Stimulated activated naive B cell treated with anti-CD40 and anti-IgM and Interleukin-4, amounts not matched to agents 10 μg/mL and 1 μg/mL and 100 μg/mL, for 72 hours (primary cell): Measurements from ENCODE around the gene SLC35A5.
"Not testable (repeated sequence)": the region's sequence is repeated elsewhere in the genome, so short reads cannot be mapped to it uniquely, and the experiment has no call there.

Source experiments
- ATAC-seq, 2 donors: fragments of 150-1000 bp; cut with Tn5 transposase; replicated peaks; 2 replicates each; pipeline ENCODE4 v1.10.0; 2021; ENCODE audit warnings: moderate library complexity in 1 of 2
- DNase-seq: peaks from one replicate; pipeline ENCODE4 v3.0.0; 2021
- H3K27ac Mint-ChIP-seq: one replicate; pipeline ENCODE4 v1.8.0; 2022; ENCODE audit warnings: mild to moderate bottlenecking, mixed read lengths
- H3K27me3 Mint-ChIP-seq, 2 donors: one replicate each; pipeline ENCODE4 v1.8.0; 2022; ENCODE audit warnings: mixed read lengths in 2 of 2
- H3K36me3 Mint-ChIP-seq, 2 donors: one replicate each; pipeline ENCODE4 v1.8.0; 2022; ENCODE audit warnings: mixed read lengths in 2 of 2, mild to moderate bottlenecking in 1 of 2
- H3K4me1 Mint-ChIP-seq, 2 donors: one replicate each; pipeline ENCODE4 v1.8.0; 2022; ENCODE audit warnings: mixed read lengths in 2 of 2, mild to moderate bottlenecking in 1 of 2
- H3K4me3 Mint-ChIP-seq, 2 donors: one replicate each; pipeline ENCODE4 v1.8.0; 2022; ENCODE audit warnings: mild to moderate bottlenecking in 2 of 2, mixed read lengths in 2 of 2, moderate library complexity in 1 of 2
- H3K9me3 Mint-ChIP-seq, 2 donors: one replicate each; pipeline ENCODE4 v1.8.0; 2022; ENCODE audit warnings: mixed read lengths in 2 of 2, mild to moderate bottlenecking in 1 of 2

SLC35A5 gene

DNA sequence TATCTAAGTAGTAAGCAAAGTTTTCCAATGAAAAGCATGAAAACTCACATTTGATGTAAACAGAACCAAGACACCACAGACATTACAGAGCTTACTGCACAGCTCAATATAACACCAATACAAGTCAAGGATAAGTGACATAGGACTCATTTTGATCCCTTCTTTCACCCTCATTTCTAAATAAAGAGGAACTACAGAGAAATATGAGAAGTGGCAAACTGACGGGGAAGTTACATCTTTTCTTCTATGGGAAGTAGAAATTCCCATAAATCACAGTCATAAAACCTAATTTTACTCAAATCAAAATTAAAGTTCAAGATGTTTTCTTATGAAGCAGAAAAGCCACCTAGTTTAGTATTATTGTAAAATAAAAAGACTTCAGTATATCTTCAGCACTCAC lies 3.9 kb upstream of the SLC35A5 start:
- H3K27me3 Mint-ChIP-seq: no peaks in the 10 kb centered on the region
- H3K27ac Mint-ChIP-seq: no peak overlapping the region
- DNase-seq: no peak
- H3K4me3 Mint-ChIP-seq: peak overlapping the region in 1 of 2 donors; percentile 30
- H3K36me3 Mint-ChIP-seq: peaks cover 13 to 22% of the 10 kb centered on the region in 2 donors
- no peaks in the 10 kb centered on the region for H3K9me3 Mint-ChIP-seq
- ATAC-seq: no peak
- peaks cover 26 to 39% of the 10 kb centered on the region in 2 donors for H3K4me1 Mint-ChIP-seq

- H3K4me3 Mint-ChIP-seq: peak overlapping the region; percentile 90 to 96
- DNase-seq (no peak), ATAC-seq (no peak)
- peaks cover 18 to 30% of the 10 kb centered on the region in 2 donors for H3K36me3 Mint-ChIP-seq
- H3K4me1 Mint-ChIP-seq: peaks cover 24 to 35% of the 10 kb centered on the region in 2 donors
- no peaks in the 10 kb centered on the region for H3K27me3 Mint-ChIP-seq
- no peak overlapping the region for H3K27ac Mint-ChIP-seq
- H3K9me3 Mint-ChIP-seq: no peaks in the 10 kb centered on the region
Observed at GRCh38 chr3:112560307-112560706, 1.5 kb upstream of the SLC35A5 start.

DNA sequence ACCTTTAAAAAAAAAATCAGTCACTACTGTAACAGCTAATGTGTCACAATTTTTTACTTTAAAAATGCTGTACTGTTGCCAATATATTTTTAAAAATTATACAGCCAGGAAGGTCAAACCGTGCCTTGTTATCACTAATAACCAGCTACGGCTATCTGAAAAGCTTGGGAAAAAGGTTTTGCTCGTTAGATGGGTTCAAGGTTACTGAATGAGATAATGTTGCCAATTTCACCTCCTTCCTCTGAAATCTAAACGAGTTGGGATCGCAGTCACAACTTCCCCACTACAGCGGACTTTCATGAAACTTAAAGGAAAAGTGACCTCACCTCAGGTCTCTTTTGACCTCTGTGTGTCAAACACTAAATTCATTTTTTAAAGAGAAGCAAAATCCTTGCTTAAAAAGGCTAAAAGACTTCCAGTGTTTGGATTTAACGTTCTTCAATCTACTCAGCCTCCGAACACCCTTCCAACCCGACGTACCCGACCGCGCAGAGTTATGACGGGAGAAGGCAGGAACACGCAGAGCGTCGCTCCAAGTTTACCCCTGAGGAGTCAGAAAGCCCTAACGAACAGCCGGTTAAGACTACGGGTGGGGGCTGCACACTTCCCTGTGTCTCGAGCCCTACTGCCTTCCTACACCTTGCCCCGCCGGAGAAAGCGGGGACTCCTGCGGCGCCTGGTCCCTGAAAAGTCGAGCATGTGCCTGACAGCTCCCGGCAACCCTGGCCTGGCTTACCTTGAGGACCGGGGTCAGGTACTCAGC lies 943 bp upstream of the SLC35A5 start:
- no peaks in the 10 kb centered on the region for H3K9me3 Mint-ChIP-seq
- H3K27ac Mint-ChIP-seq: peak overlapping the region; percentile 97
- ATAC-seq (peak; percentile 47 to 54), DNase-seq (peak; percentile 66)
- H3K36me3 Mint-ChIP-seq: peaks cover 19 to 30% of the 10 kb centered on the region in 2 donors
- H3K4me3 Mint-ChIP-seq: peak overlapping the region; percentile 90 to 96
- H3K4me1 Mint-ChIP-seq: peaks cover 19 to 34% of the 10 kb centered on the region in 2 donors
- no peaks in the 10 kb centered on the region for H3K27me3 Mint-ChIP-seq

DNA sequence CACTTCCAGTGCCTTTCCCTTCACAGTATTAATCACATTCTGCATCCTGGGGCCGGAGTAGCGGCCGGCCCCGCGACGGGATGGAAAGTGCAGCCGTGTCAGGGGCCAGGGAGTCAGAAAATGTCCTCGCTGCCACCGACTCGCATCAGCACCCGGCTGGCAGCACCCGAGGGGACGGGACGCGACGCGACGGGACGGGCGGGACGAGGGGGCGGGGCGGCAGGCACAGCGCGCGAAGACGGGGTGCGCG lies 436 bp upstream of the SLC35A5 start:
- peak overlapping the region; percentile 97 for H3K27ac Mint-ChIP-seq
- DNase-seq (no peak), ATAC-seq (peak; percentile 59 to 63)
- H3K36me3 Mint-ChIP-seq: peaks cover 20 to 33% of the 10 kb centered on the region in 2 donors
- H3K27me3 Mint-ChIP-seq: no peaks in the 10 kb centered on the region
- peak overlapping the region; percentile 90 to 96 for H3K4me3 Mint-ChIP-seq
- peaks cover 18 to 32% of the 10 kb centered on the region in 2 donors for H3K4me1 Mint-ChIP-seq
- H3K9me3 Mint-ChIP-seq: no peaks in the 10 kb centered on the region

- H3K27ac Mint-ChIP-seq, H3K4me3 Mint-ChIP-seq, DNase-seq, ATAC-seq, H3K9me3 Mint-ChIP-seq, H3K27me3 Mint-ChIP-seq: not testable (repeated sequence)
- peaks cover 31 to 37% of the 10 kb centered on the region in 2 donors for H3K36me3 Mint-ChIP-seq
- peaks cover 19 to 40% of the 10 kb centered on the region in 2 donors for H3K4me1 Mint-ChIP-seq
Observed at GRCh38 chr3:112564247-112564939, 2.5 kb downstream of the SLC35A5 start.

GRCh38 chr3:112564940-112565305 lies 3.1 kb downstream of the SLC35A5 start:
- DNase-seq (no peak), ATAC-seq (no peak)
- peaks cover 31 to 34% of the 10 kb centered on the region in 2 donors for H3K36me3 Mint-ChIP-seq
- no peak overlapping the region for H3K4me3 Mint-ChIP-seq
- H3K27ac Mint-ChIP-seq: no peak overlapping the region
- peaks cover 15 to 34% of the 10 kb centered on the region in 2 donors for H3K4me1 Mint-ChIP-seq
- no peaks in the 10 kb centered on the region for H3K27me3 Mint-ChIP-seq
- H3K9me3 Mint-ChIP-seq: no peaks in the 10 kb centered on the region

- H3K4me3 Mint-ChIP-seq: no peak overlapping the region
- ATAC-seq (no peak), DNase-seq (no peak)
- H3K9me3 Mint-ChIP-seq: peaks cover 0 to 2% of the 10 kb centered on the region in 2 donors
- H3K4me1 Mint-ChIP-seq: peaks cover 17 to 37% of the 10 kb centered on the region in 2 donors
- no peaks in the 10 kb centered on the region for H3K27me3 Mint-ChIP-seq
- H3K36me3 Mint-ChIP-seq: peaks cover 45 to 57% of the 10 kb centered on the region in 2 donors
- H3K27ac Mint-ChIP-seq: no peak overlapping the region
Observed at GRCh38 chr3:112568642-112569041, 6.8 kb downstream of the SLC35A5 start.

GRCh38 chr3:112569265-112569664 lies 7.4 kb downstream of the SLC35A5 start:
- H3K4me3 Mint-ChIP-seq: no peak overlapping the region
- H3K27me3 Mint-ChIP-seq: no peaks in the 10 kb centered on the region
- H3K36me3 Mint-ChIP-seq: peaks cover 45 to 56% of the 10 kb centered on the region in 2 donors
- DNase-seq (no peak), ATAC-seq (no peak)
- H3K27ac Mint-ChIP-seq: no peak overlapping the region
- peaks cover 14 to 33% of the 10 kb centered on the region in 2 donors for H3K4me1 Mint-ChIP-seq
- H3K9me3 Mint-ChIP-seq: peaks cover 0 to 2% of the 10 kb centered on the region in 2 donors

- DNase-seq (no peak), ATAC-seq (no peak)
- peaks cover 31 to 35% of the 10 kb centered on the region in 2 donors for H3K36me3 Mint-ChIP-seq
- H3K9me3 Mint-ChIP-seq: peaks cover 0 to 2% of the 10 kb centered on the region in 2 donors
- H3K4me3 Mint-ChIP-seq: no peak overlapping the region
- H3K4me1 Mint-ChIP-seq: peaks cover 8 to 20% of the 10 kb centered on the region in 2 donors
- no peaks in the 10 kb centered on the region for H3K27me3 Mint-ChIP-seq
- no peak overlapping the region for H3K27ac Mint-ChIP-seq
Observed at GRCh38 chr3:112572701-112573100, 10.9 kb downstream of the SLC35A5 start.

DNA sequence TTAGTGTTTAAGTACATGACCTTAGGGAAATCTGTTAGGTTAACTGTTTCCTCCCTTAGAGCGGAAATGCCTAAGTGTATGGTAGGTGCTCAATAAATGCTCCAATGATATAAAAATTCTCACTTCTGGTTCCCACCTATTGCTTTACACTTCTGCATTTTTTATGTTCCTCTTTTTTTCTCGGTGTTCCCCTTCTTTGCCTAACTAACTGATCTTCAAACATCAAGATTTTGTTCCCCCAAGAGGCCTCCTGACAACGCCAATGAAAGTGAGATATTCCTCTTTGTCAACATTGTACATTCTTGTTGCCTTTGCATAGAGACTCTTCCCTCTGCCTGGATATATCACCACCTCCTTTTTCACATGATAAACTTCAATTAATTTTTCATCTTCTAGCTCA lies 17.4 kb downstream of the SLC35A5 start:
- H3K9me3 Mint-ChIP-seq: no peaks in the 10 kb centered on the region

GRCh38 chr3:112579697-112580096 lies 17.9 kb downstream of the SLC35A5 start:
- no peaks in the 10 kb centered on the region for H3K9me3 Mint-ChIP-seq
- no peak overlapping the region for H3K4me3 Mint-ChIP-seq
- H3K36me3 Mint-ChIP-seq: peaks cover 11 to 18% of the 10 kb centered on the region in 2 donors
- ATAC-seq (no peak), DNase-seq (no peak)
- peaks cover 9 to 14% of the 10 kb centered on the region in 2 donors for H3K4me1 Mint-ChIP-seq
- peak overlapping the region; percentile 51 for H3K27ac Mint-ChIP-seq
- H3K27me3 Mint-ChIP-seq: no peaks in the 10 kb centered on the region

More for the DNA sequence above, 17.4 kb downstream of the SLC35A5 start:
- Mint-ChIP-seq H3K4me1 (peaks cover 9 to 14% of the 10 kb centered on the region in 2 donors), H3K36me3 (peaks cover 8 to 15% of the 10 kb centered on the region in 2 donors), H3K27me3 (no peaks in the 10 kb centered on the region), H3K27ac (peak overlapping the region; percentile 16), H3K4me3 (no peak overlapping the region)
- ATAC-seq (peak; percentile 84 to 90), DNase-seq (no peak)

GRCh38 chr3:112582244-112582874 lies 20.5 kb downstream of the SLC35A5 start:
- ATAC-seq (peak in 1 of 2 donors; percentile 61), DNase-seq (no peak)
- peaks cover 17 to 34% of the 10 kb centered on the region in 2 donors for H3K36me3 Mint-ChIP-seq
- no peak overlapping the region for H3K4me3 Mint-ChIP-seq
- no peak overlapping the region for H3K27ac Mint-ChIP-seq
- H3K27me3 Mint-ChIP-seq: no peaks in the 10 kb centered on the region
- H3K4me1 Mint-ChIP-seq: peaks cover 23 to 37% of the 10 kb centered on the region in 2 donors
- no peaks in the 10 kb centered on the region for H3K9me3 Mint-ChIP-seq

- Mint-ChIP-seq H3K4me1 (peaks cover 25 to 40% of the 10 kb centered on the region in 2 donors), H3K4me3 (no peak overlapping the region), H3K27me3 (no peaks in the 10 kb centered on the region), H3K27ac (no peak overlapping the region), H3K9me3 (no peaks in the 10 kb centered on the region), H3K36me3 (peaks cover 20 to 38% of the 10 kb centered on the region in 2 donors)
- DNase-seq: no peak
- no peak for ATAC-seq
Observed at GRCh38 chr3:112583105-112583504, 21.3 kb downstream of the SLC35A5 start.

GRCh38 chr3:112585782-112586181 lies 23.9 kb downstream of the SLC35A5 start:
- Mint-ChIP-seq H3K27ac (no peak overlapping the region), H3K4me3 (no peak overlapping the region), H3K27me3 (no peaks in the 10 kb centered on the region), H3K9me3 (no peaks in the 10 kb centered on the region), H3K36me3 (peaks cover 24 to 52% of the 10 kb centered on the region in 2 donors), H3K4me1 (peaks cover 19 to 28% of the 10 kb centered on the region in 2 donors)
- DNase-seq: no peak
- ATAC-seq: no peak
